ENCODE measurements around the gene FAM53B. TPM values are rescaled to one million over a fixed set of nuclear protein-coding genes. Genes with fewer than 3 reads are reported as not detected.

Gene FAM53B
- total RNA-seq, 1 experiment from 2014 or later: 9.8 TPM

DNA sequence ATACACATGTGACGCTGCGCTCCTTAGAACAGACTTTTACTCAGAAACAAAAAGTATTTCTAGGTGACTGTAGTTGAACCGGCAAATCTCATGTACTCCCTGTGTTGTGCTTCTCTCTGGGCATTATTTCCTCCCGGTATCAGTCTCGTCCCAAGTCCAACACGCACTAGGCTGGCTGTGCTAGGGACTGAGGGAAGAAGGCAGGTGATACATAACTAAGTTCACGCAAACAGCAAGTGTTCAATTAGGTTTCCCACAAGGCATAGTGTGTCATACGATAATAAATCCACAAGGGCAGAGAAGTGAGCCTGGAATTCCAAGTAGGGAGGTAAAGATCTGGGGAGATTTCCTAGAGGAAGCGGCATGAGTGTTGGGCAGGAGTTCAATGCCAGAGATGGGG is 20.4 kb downstream of the FAM53B start:
- POLR2A ChIA-PET (ENCODE audit: unreplicated experiment): interaction anchor here (0.7 kb wide), 1 partner anchor 1002 kb away, joined by 3 read pairs; no protein-coding TSS in a partner anchor
- intact Hi-C loops (cut with micrococcal nuclease; ENCODE audit: unreplicated experiment): no loop called here
- Histone ChIP-seq H3K4me1 (replicated peaks; ENCODE audit: insufficient read depth) (0 out of 2 replicates have a peak, but pooled peaks cover 4% of the 10 kb centered on the region), H3K9me2 (ENCODE audit: insufficient read depth) (no peaks in the 10 kb centered on the region), H3K79me2 (ENCODE audit: low read depth) (no peaks in the 10 kb centered on the region), H4K20me1 (ENCODE audit: insufficient read depth) (no peaks in the 10 kb centered on the region), H3K27me3 (ENCODE audit: insufficient read depth, low read depth) (no peaks in the 10 kb centered on the region), H3K27ac (no peak overlapping the region), H2AFZ (no peak overlapping the region), H3K36me3 (ENCODE audit: low read depth) (no peaks in the 10 kb centered on the region), H3K4me2 (no peak overlapping the region), H3K4me3 (no peak overlapping the region), H3F3A (ENCODE audit: insufficient read depth, low read depth) (no peaks in the 10 kb centered on the region), H3K9me3 (ENCODE audit: insufficient read depth, low read depth) (no peaks in the 10 kb centered on the region)
- DNase-seq: no peak
- no TSS peak for BruUV-seq (replicated peaks)
- CTCF ChIA-PET: no interaction called here
- TF ChIP-seq EZH2 (IDR thresholded peaks at IDR 0.05; ENCODE audit: low read depth) (no peak), CTCF (conservative IDR thresholded peaks at IDR 0.05) (no peak)

DNA sequence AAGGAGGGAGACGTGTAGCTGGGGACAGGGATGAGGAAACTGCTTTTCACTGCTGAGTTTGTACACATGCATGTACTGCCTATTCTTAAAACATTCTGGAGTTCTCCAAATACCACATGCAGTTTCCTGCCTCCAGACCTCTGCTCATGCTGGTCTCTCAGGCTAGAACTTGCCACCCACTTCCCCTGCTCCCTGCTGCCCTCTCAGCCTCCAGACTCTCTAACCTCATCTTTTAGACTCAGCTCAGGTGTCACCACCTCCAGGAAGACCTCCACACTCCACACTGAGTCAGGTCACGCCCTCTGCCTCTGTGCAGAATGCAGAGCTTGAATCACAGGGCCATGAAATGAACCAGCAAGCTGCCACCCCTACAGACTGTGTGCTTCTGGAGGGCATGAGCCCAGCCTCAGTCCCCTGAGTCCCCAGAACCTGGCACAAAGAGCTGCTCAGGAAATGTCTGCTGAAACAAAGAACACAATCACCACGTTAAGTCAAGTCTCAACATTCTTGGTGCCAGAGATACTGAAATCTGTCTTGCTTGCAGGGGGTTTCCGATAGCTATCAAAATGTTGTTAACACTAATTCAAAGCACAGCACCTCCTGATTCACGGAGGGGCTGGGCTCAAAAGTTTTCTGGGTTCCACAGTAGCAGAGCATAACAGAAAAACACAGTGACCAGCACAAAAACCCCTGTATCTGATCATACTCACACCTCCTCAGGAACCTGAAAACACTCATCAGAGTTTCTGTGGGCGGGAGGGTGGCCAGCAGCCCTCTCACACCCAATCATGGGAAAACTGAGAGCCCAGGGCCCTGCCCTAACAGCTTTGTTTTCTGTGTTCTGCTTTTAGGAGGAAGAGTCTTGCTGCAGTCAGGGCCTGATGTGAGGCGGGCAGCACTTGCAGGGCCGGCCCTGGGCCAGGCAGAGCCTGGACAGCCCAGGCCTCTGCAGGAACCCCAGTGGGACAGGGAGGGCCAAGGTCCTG is 21.1 kb downstream of the FAM53B start:
- no peak overlapping the region for H3K4me3 ChIP-seq
- no TSS peak for BruUV-seq (replicated peaks)
- no peak for DNase-seq
- CTCF ChIA-PET: no interaction called here
- POLR2A ChIA-PET (ENCODE audit: unreplicated experiment): interaction anchor here (0.7 kb wide), 1 partner anchor 1003 kb away, joined by 3 read pairs; no protein-coding TSS in a partner anchor
- H4K20me1 ChIP-seq (ENCODE audit: insufficient read depth): no peaks in the 10 kb centered on the region
- H3K27me3 ChIP-seq (ENCODE audit: insufficient read depth, low read depth): no peaks in the 10 kb centered on the region
- no peak overlapping the region for H2AFZ ChIP-seq
- no peak overlapping the region for H3K27ac ChIP-seq
- H3K4me2 ChIP-seq: no peak overlapping the region
- H3K9me3 ChIP-seq (ENCODE audit: insufficient read depth, low read depth): no peaks in the 10 kb centered on the region
- no peak for TF ChIP-seq EZH2 (IDR thresholded peaks at IDR 0.05; ENCODE audit: low read depth)
- TF ChIP-seq CTCF (conservative IDR thresholded peaks at IDR 0.05): no peak
- peaks cover 11% of the 10 kb centered on the region; the same call in 1 of the 2 replicates for H3K4me1 ChIP-seq (replicated peaks; ENCODE audit: insufficient read depth)
- no peaks in the 10 kb centered on the region for H3F3A ChIP-seq (ENCODE audit: insufficient read depth, low read depth)
- H3K36me3 ChIP-seq (ENCODE audit: low read depth): no peaks in the 10 kb centered on the region
- no peaks in the 10 kb centered on the region for H3K79me2 ChIP-seq (ENCODE audit: low read depth)
- intact Hi-C loops (cut with micrococcal nuclease; ENCODE audit: unreplicated experiment): no loop called here
- H3K9me2 ChIP-seq (ENCODE audit: insufficient read depth): no peaks in the 10 kb centered on the region

DNA sequence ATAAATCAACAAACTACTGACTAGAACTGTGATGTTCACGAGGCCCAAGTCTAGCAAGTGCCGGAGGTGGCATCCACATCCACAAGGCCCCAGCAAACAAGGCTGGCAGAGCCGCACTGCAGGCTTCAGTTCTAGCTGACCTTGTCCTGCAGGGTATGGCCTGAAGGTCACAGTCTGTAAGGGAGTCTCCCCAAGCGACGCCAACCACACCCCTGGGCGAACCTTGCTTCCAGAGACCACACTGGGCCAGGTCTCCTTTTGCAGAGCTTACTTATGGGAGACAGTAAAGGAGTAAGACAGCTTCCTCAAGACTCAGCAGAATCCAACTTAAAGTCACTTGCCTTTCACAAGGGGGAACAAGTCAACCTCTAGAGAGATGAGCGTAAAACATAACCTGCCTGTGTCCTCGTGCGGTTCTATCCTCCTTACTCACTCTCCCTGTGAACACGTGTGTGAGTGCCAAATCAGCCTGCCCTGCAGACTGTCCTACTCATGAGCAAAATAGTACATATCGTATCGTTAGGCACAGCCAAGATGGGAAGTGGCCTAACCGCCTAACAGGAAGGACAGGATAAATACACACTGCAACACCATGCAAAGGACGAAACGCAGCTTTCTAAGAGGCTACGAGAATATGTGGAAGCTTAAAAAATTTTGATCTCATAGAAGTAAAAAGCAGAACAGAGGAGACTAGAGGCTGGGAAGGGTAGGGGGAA is 22.7 kb downstream of the FAM53B start:
- H4K20me1 ChIP-seq (ENCODE audit: insufficient read depth): no peaks in the 10 kb centered on the region
- peaks cover 11% of the 10 kb centered on the region; the same call in 1 of the 2 replicates for H3K4me1 ChIP-seq (replicated peaks; ENCODE audit: insufficient read depth)
- intact Hi-C loops (cut with micrococcal nuclease; ENCODE audit: unreplicated experiment): no loop called here
- H3K79me2 ChIP-seq (ENCODE audit: low read depth): no peaks in the 10 kb centered on the region
- POLR2A ChIA-PET (ENCODE audit: unreplicated experiment): interaction anchor here (0.6 kb wide), 1 partner anchor 13 kb away, joined by 4 read pairs; no protein-coding TSS in a partner anchor
- BruUV-seq (replicated peaks): no TSS peak
- DNase-seq: no peak
- no peak overlapping the region for H3K4me2 ChIP-seq
- H3F3A ChIP-seq (ENCODE audit: insufficient read depth, low read depth): no peaks in the 10 kb centered on the region
- no peak overlapping the region for H2AFZ ChIP-seq
- no peak overlapping the region for H3K27ac ChIP-seq
- no peak overlapping the region for H3K4me3 ChIP-seq
- CTCF ChIA-PET: no interaction called here
- TF ChIP-seq CTCF (conservative IDR thresholded peaks at IDR 0.05): no peak
- no peaks in the 10 kb centered on the region for H3K9me2 ChIP-seq (ENCODE audit: insufficient read depth)
- no peaks in the 10 kb centered on the region for H3K36me3 ChIP-seq (ENCODE audit: low read depth)
- no peaks in the 10 kb centered on the region for H3K9me3 ChIP-seq (ENCODE audit: insufficient read depth, low read depth)
- H3K27me3 ChIP-seq (ENCODE audit: insufficient read depth, low read depth): no peaks in the 10 kb centered on the region
